HG03280 (cell line): ENCODE measurements around the gene RNF25.

Experiments used
- ATAC-seq: cut with Tn5 transposase; IDR thresholded peaks from one replicate; pipeline ENCODE4 v1.9.1; 2021; ENCODE audit warnings: mild to moderate bottlenecking, moderate library complexity; ENCODE audit not compliant: unreplicated experiment

RNF25 gene

GRCh38 chr2:218631837-218632236 is 40.0 kb downstream of the RNF25 start:
- ATAC-seq: no peak

GRCh38 chr2:218627939-218628338 is 43.9 kb downstream of the RNF25 start:
- ATAC-seq: no peak

GRCh38 chr2:218626369-218626768 is 45.4 kb downstream of the RNF25 start:
- ATAC-seq: no peak

GRCh38 chr2:218623366-218623705 is 48.5 kb downstream of the RNF25 start:
- ATAC-seq: no peak

GRCh38 chr2:218622606-218623365 is 49.0 kb downstream of the RNF25 start:
- ATAC-seq: no peak

GRCh38 chr2:218621007-218621406 is 50.8 kb downstream of the RNF25 start:
- no peak for ATAC-seq

- ATAC-seq: no peak
Observed at GRCh38 chr2:218618102-218618860, 53.5 kb downstream of the RNF25 start.

- no peak for ATAC-seq
Observed at GRCh38 chr2:218615868-218616315, 55.9 kb downstream of the RNF25 start.
